Ureter (tissue), 1 donor: Measurements from ENCODE around the gene ZNF618. TPM values are rescaled to one million over a fixed set of nuclear protein-coding genes. Genes with fewer than 3 reads are reported as not detected.

ENCODE experiments used
- DNase-seq: peaks from one replicate; pipeline ENCODE4 v3.0.0-alpha.2; 2020; ENCODE audit warnings: low spot score
- total RNA-seq: library from RNA; stranded (reverse); gene quantifications from one replicate; pipeline ENCODE4 v1.2.4, GENCODE V29; 2023
- donor health status: DM: yes; HTN: yes; CAD: no.

The ZNF618 gene
- total RNA-seq, 1 donor from 2014 or later, result 16.1 TPM

GRCh38 chr9:114082017-114082762 is 206.1 kb downstream of the ZNF618 start:
- peak; percentile 94 for DNase-seq

- DNase-seq, result peak; percentile 35
These were observed 206.8 kb downstream of the ZNF618 start for GRCh38 chr9:114082763-114083412.

GRCh38 chr9:114083666-114084065 is 207.6 kb downstream of the ZNF618 start:
- peak; percentile 34 for DNase-seq

- DNase-seq, result peak; percentile 39
These were observed 208.4 kb downstream of the ZNF618 start for GRCh38 chr9:114084282-114085073.

DNA sequence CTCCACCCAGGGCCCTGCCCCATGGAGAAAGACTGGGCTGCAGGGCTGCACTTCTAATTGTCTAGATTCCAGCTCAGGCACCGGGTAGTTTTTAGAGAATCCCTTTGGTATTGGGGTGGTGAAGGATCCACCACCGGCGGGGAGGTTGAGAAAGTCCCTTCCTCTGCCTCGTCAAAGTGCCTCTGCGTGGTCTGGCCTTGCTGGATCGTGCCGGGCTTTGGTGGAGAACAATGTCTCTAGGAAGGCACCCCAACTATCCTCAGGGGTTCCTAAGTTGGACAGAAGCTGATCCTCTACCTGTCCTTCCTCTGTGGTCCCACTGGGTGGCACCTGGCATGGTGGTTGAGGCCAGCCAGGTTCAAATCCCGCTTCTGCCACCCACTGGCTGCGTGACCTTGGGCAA is 209.3 kb downstream of the ZNF618 start:
- peak; percentile 39 for DNase-seq

- DNase-seq, result peak; percentile 33
These were observed 209.9 kb downstream of the ZNF618 start for GRCh38 chr9:114086009-114086408.

GRCh38 chr9:114086607-114087006 is 210.5 kb downstream of the ZNF618 start:
- peak; percentile 13 for DNase-seq

GRCh38 chr9:114087721-114088120 is 211.6 kb downstream of the ZNF618 start:
- peak; percentile 34 for DNase-seq

DNA sequence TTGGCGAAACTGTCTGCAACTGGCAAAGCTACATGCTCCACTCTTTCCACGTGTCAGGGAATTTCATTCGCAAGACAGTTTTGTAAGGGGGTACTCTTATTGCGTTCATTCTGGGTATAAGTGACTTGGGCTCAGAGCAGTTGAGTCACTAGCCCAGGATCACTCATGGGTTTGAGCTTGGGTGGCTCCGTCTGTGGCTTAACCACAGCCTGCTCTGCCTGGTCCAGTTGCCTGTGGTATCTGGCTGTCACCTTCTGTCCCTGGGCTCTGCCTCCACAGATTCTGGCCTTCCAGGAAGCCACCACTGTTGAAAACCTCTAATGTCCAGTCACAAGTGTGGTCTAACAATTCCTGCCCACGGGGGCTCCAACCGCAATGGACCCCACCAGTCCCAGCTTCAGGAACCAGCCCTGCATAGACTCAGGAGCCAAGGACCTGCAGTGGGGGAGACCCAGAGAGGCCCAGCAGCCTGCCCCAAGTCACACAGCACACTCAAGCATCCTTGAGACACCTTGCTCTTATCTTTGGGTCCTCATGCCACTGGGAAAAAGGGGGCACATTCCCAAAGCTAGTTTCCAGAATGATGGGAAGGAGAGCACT is 212.6 kb downstream of the ZNF618 start:
- DNase-seq, result peak; percentile 28

- DNase-seq, result no peak
These were observed 213.2 kb downstream of the ZNF618 start for GRCh38 chr9:114089206-114089840.

GRCh38 chr9:114090798-114091197 is 214.7 kb downstream of the ZNF618 start:
- DNase-seq, result no peak

- DNase-seq, result no peak
These were observed 215.6 kb downstream of the ZNF618 start for GRCh38 chr9:114091711-114092110.

GRCh38 chr9:114092336-114092735 is 216.2 kb downstream of the ZNF618 start:
- DNase-seq, result no peak

DNA sequence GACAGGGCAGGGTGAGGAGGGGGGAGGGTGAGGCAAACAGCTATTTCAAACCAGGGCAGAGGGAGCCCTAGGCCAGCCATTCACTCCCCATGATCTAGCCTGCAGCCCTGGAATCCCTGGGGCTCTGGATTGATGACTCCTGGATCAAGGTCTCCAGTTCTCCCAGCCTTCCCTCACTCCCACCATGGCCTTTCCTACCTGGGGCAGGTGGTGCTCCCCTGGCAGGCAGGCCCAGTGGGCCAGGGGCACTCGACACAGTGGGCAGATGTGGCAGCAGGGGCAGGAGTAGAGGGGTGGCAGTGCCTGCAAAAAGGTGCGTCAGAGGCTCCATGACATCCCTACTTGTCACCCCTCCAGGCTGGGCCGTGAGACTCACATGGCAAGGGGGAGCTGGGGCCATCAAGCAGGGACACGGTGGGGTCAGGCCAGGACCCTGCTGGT is 216.9 kb downstream of the ZNF618 start:
- no peak for DNase-seq

DNA sequence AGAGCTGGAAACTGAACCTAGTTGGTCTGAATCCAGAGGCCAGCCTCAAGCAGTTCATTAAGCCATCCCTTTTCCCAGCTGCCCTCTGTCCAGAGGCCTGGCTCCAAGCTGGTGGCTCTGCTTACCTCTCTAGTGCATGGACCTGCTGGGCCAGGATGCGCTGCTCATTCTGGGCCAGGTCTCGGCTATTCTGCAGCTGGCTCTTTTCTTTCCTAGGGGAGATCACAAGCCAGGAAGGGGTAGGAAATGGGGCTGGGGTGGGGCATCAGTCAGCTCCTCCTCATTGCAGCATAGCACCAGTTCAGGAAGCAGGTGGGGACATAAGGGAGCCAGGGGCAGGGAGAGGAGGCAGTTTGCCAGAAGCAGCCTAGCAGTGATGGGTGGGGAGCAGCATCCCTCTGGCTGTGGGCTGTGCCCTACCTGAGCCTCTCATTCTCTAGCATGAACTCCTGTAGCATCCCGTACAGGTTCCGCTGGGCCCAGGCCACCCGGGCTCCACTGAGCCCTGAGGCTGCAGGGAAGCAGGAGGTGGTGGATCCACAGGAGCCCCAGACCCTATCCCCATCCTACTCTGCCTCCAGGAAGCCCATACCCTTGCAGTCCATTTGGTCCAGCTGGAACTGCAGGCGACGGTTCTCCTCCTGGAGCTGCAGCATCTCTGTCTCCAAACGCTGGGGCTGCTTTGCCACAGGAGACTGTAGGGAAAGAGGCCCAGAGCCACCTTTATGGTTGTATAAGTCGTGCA is 217.8 kb downstream of the ZNF618 start:
- no peak for DNase-seq

DNA sequence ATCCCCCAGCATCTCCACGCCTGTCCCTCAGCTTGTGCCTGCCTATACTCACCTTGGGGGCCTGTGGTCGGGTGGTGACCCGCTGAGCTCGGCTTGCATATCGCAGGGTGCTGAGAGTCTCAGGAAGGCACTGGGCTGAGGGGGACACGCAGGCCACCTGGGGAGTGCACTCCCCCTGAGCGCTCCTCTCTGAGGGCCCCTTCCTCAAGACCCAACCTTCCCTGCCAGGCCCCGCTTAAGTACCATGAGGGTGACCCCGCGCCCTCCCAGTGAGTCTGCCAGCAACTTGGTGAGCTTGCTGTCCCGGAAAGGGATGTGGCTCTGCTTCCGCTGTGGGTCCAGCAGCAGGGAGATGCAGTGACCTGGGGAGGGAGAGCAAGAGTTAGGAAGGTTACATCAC is 218.9 kb downstream of the ZNF618 start:
- no peak for DNase-seq

DNA sequence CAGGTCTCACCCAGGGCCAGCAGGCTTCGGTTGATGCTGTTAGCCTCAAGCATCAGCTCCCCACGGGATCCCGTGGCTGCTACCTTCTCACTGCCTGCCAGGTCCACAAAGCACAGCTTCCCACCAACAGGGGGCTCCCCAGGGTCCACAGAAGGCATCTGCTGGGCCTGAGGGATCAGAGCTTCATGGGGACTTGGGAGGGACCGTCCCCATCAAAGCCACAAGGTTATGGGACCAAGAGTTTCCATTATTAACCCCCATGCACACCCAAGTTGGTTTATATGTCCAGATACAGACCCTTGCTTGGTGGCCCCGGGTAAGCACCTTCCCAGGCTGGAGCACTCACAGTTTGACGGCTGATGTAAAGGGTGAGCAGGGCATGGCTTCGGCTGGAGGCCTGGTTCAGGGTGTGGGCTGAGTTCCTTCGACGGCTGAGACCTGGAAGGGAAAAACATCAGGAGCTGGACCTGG is 220.0 kb downstream of the ZNF618 start:
- DNase-seq, result no peak

DNA sequence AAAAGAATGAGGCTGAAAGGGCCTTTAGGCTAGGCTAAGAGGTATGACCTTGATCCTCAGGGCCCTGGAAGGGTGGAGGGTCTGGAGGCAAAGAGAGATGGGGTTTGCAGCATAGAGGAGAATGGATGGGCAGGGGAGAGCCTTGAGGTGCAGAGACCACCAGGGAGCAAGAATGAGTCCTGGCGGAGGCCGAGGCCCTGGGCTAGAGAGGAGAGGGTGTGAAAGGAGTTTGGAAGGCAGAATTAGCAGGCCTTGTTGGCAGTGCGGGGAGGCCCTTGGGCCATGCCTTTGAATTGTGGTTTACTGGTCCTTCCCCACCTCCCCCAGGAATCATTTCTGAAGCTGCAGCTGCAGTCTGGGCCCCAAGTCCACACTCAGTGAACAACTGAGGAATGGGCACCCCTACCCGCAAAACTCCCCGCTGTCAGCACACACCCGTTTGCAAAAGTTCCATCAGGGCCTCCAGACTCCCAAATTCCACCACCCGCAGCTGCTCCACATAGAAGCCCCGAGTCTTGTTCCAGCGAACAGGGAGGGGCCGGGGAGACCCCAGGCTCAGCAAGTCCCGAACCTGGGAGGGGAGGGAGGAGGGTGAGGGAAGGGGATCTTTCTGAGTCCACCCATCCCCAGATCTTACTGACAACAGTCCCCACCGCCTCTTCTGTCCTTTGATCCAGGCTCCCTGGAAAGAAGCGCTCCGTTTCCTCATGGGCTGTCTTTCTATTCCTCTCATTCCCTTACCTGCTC is 220.9 kb downstream of the ZNF618 start:
- no peak for DNase-seq

GRCh38 chr9:114097613-114098020 is 221.5 kb downstream of the ZNF618 start:
- DNase-seq, result no peak
